ENCODE results near the gene COX6B2. TPM values are rescaled to one million over a fixed set of nuclear protein-coding genes. Genes with fewer than 3 reads are reported as not detected.
"Not testable (repeated sequence)": the region's sequence is repeated elsewhere in the genome, so short reads cannot be mapped to it uniquely, and the experiment has no call there.

Gene COX6B2
- total RNA-seq, 2 experiments from 2014 or later: 0.55 TPM; not detected in 1

- no peak for DNase-seq
- no peak for ATAC-seq (ENCODE audit: low read depth)
- peak overlapping the region; percentile 97 for H3K4me3 Mint-ChIP-seq
Observed at GRCh38 chr19:55339889-55340783, 14.4 kb downstream of the COX6B2 start.

GRCh38 chr19:55339105-55339888 lies 15.2 kb downstream of the COX6B2 start, which contains the start of gene KMT5C:
TSS of gene KMT5C (plus strand) at chr19:55339876. CDS start at chr19:55341937, 2,061 bp downstream.
- H3K27ac Mint-ChIP-seq: peak within 1 kb of the TSS; percentile 98
- POLR2A ChIA-PET: interaction anchor here (0.5 to 2.4 kb wide), 30 partner anchors 9 to 1968 kb away, joined by 3 to 28 read pairs (median 4); partner anchors contain the start of genes COX6B2, FIZ1, HSPBP1 and ISOC2
- no peaks in the 10 kb centered on the region for H3K9me3 Mint-ChIP-seq
- peaks cover 16% of the 10 kb centered on the region for H3K27me3 Mint-ChIP-seq
- H3K36me3 Mint-ChIP-seq: peaks cover 7% of the 10 kb centered on the region
- peaks cover 14% of the 10 kb centered on the region for H3K4me1 Mint-ChIP-seq
- DNase-seq (peak; percentile 99), ATAC-seq (ENCODE audit: low read depth) (peak; percentile 87)
- peak within 1 kb of the TSS; percentile 97 for H3K4me3 Mint-ChIP-seq

More at GRCh38 chr19:55339889-55340783, 14.4 kb downstream of the COX6B2 start:
- Mint-ChIP-seq H3K36me3 (peaks cover 7% of the 10 kb centered on the region), H3K9me3 (no peaks in the 10 kb centered on the region), H3K27ac (peak overlapping the region; percentile 98), H3K4me1 (peaks cover 14% of the 10 kb centered on the region), H3K27me3 (peaks cover 15% of the 10 kb centered on the region)
- POLR2A ChIA-PET: interaction anchor here (0.6 to 2.4 kb wide), 25 partner anchors 8 to 285 kb away, joined by 3 to 28 read pairs (median 6); partner anchors contain the start of genes COX6B2, HSPBP1, ISOC2 and NAT14

GRCh38 chr19:55336101-55336500 lies 18.4 kb downstream of the COX6B2 start:
- DNase-seq (no peak), ATAC-seq (ENCODE audit: low read depth) (no peak)
- no peaks in the 10 kb centered on the region for H3K9me3 Mint-ChIP-seq
- peaks cover 11% of the 10 kb centered on the region for H3K4me1 Mint-ChIP-seq
- H3K36me3 Mint-ChIP-seq: no peaks in the 10 kb centered on the region
- H3K27ac Mint-ChIP-seq: no peak overlapping the region
- POLR2A ChIA-PET: no interaction called here
- no peak overlapping the region for H3K4me3 Mint-ChIP-seq
- peaks cover 17% of the 10 kb centered on the region for H3K27me3 Mint-ChIP-seq

GRCh38 chr19:55333870-55334269 lies 20.6 kb downstream of the COX6B2 start:
- ATAC-seq (ENCODE audit: low read depth): no peak
- POLR2A ChIA-PET: no interaction called here
- Mint-ChIP-seq H3K9me3 (no peaks in the 10 kb centered on the region), H3K4me3 (no peak overlapping the region), H3K4me1 (peaks cover 5% of the 10 kb centered on the region), H3K27me3 (peaks cover 20% of the 10 kb centered on the region), H3K27ac (no peak overlapping the region), H3K36me3 (no peaks in the 10 kb centered on the region)
- DNase-seq: no peak

DNA sequence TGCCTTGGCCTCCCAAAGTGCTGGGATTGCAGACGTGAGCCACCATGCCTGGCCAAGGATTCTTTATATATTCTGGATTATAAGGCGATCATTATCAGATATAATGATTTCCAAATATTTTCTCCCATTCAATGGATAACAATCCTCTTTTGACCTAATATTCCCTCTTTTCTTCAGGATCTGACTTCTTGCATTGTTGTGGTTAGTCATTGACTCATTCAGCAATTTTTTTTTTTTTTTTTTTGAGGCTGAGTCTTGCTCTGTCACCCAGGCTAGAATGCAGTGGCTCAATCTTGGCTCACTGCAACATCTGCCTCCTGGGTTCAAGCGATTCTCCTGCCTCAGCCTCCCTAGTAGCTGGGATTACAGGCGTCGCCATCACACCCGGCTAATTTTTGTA lies 24.7 kb downstream of the COX6B2 start:
- H3K9me3 Mint-ChIP-seq; H3K4me3 Mint-ChIP-seq; H3K27ac Mint-ChIP-seq; ATAC-seq (ENCODE audit: low read depth); H3K27me3 Mint-ChIP-seq; H3K4me1 Mint-ChIP-seq; DNase-seq; H3K36me3 Mint-ChIP-seq: not testable (repeated sequence)
- POLR2A ChIA-PET: interaction anchor here (0.6 kb wide), 1 partner anchor 12 kb away, joined by 6 read pairs; no protein-coding TSS in a partner anchor

DNA sequence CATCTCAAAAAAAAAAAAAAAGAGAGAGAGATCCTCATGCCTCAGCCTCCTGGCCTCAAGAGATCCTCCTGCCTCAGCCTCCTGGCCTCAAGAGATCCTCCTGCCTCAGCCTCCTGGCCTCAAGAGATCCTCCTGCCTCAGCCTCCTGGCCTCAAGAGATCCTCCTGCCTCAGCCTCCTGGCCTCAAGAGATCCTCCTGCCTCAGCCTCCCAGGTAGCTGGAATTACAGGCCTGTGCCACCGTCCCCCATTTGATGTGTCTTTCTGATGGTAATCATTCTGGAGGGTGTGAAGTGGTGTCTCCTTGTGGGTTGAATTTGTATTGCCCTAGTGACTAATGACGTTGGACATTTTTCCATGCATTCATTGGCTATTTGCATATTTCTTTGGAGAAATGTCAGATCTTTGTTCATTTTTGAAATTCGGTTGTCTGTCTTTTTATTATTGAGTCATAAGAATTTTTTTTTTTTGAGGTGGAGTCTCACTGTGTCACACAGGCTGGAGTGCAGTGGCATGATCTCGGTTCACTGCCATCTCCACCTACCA lies 25.7 kb downstream of the COX6B2 start:
- H3K4me3 Mint-ChIP-seq; H3K36me3 Mint-ChIP-seq; H3K9me3 Mint-ChIP-seq; H3K4me1 Mint-ChIP-seq; H3K27me3 Mint-ChIP-seq; DNase-seq; H3K27ac Mint-ChIP-seq; POLR2A ChIA-PET; ATAC-seq (ENCODE audit: low read depth): not testable (repeated sequence)

- ATAC-seq (ENCODE audit: low read depth) (peak; percentile 53), DNase-seq (no peak)
- peaks cover 19% of the 10 kb centered on the region for H3K27me3 Mint-ChIP-seq
- H3K4me1 Mint-ChIP-seq: peaks cover 9% of the 10 kb centered on the region
- H3K4me3 Mint-ChIP-seq: no peak within 1 kb of the TSS
- H3K36me3 Mint-ChIP-seq: no peaks in the 10 kb centered on the region
- H3K27ac Mint-ChIP-seq: no peak within 1 kb of the TSS
- H3K9me3 Mint-ChIP-seq: no peaks in the 10 kb centered on the region
- POLR2A ChIA-PET: interaction anchor here (1.0 to 1.6 kb wide), 2 partner anchors 14 to 23 kb away, joined by 3 to 8 read pairs; partner anchors contain the start of gene KMT5C
Observed at GRCh38 chr19:55325172-55325571, 29.3 kb downstream of the COX6B2 start, which contains the start of gene TMEM150B. TSS of gene TMEM150B (minus strand) at chr19:55325341. CDS start at chr19:55321036, 4,305 bp downstream.

GRCh38 chr19:55324662-55325061 lies 29.9 kb downstream of the COX6B2 start:
- POLR2A ChIA-PET: interaction anchor here (1.0 to 1.6 kb wide), 2 partner anchors 14 to 23 kb away, joined by 3 to 8 read pairs; partner anchors contain the start of gene KMT5C
- H3K27me3 Mint-ChIP-seq: peaks cover 21% of the 10 kb centered on the region

GRCh38 chr19:55322204-55322885 lies 32.2 kb downstream of the COX6B2 start:
- DNase-seq: no peak
- no peak for ATAC-seq (ENCODE audit: low read depth)
- peaks cover 15% of the 10 kb centered on the region for H3K27me3 Mint-ChIP-seq
- no peaks in the 10 kb centered on the region for H3K36me3 Mint-ChIP-seq
- POLR2A ChIA-PET: interaction anchor here (1.3 kb wide), 1 partner anchor 21 kb away, joined by 5 read pairs; no protein-coding TSS in a partner anchor
- no peak overlapping the region for H3K4me3 Mint-ChIP-seq
- no peaks in the 10 kb centered on the region for H3K9me3 Mint-ChIP-seq
- H3K27ac Mint-ChIP-seq: no peak overlapping the region
- peaks cover 9% of the 10 kb centered on the region for H3K4me1 Mint-ChIP-seq

More at GRCh38 chr19:55324662-55325061, 29.9 kb downstream of the COX6B2 start:
- Mint-ChIP-seq H3K36me3 (no peaks in the 10 kb centered on the region), H3K4me3 (no peak overlapping the region), H3K4me1 (peaks cover 9% of the 10 kb centered on the region), H3K9me3 (no peaks in the 10 kb centered on the region), H3K27ac (no peak overlapping the region)
- DNase-seq: no peak
- no peak for ATAC-seq (ENCODE audit: low read depth)

GRCh38 chr19:55321466-55322137 lies 32.9 kb downstream of the COX6B2 start:
- H3K4me1 Mint-ChIP-seq: peaks cover 9% of the 10 kb centered on the region
- no peaks in the 10 kb centered on the region for H3K9me3 Mint-ChIP-seq
- H3K27me3 Mint-ChIP-seq: peaks cover 15% of the 10 kb centered on the region
- no peak overlapping the region for H3K4me3 Mint-ChIP-seq
- POLR2A ChIA-PET: no interaction called here
- H3K36me3 Mint-ChIP-seq: no peaks in the 10 kb centered on the region
- no peak overlapping the region for H3K27ac Mint-ChIP-seq
- DNase-seq (no peak), ATAC-seq (ENCODE audit: low read depth) (no peak)

GRCh38 chr19:55320844-55321419 lies 33.6 kb downstream of the COX6B2 start:
- POLR2A ChIA-PET: no interaction called here
- DNase-seq (no peak), ATAC-seq (ENCODE audit: low read depth) (no peak)
- H3K4me1 Mint-ChIP-seq: peaks cover 9% of the 10 kb centered on the region
- H3K27me3 Mint-ChIP-seq: peaks cover 15% of the 10 kb centered on the region
- no peaks in the 10 kb centered on the region for H3K36me3 Mint-ChIP-seq
- no peak overlapping the region for H3K27ac Mint-ChIP-seq
- H3K4me3 Mint-ChIP-seq: no peak overlapping the region
- H3K9me3 Mint-ChIP-seq: no peaks in the 10 kb centered on the region

DNA sequence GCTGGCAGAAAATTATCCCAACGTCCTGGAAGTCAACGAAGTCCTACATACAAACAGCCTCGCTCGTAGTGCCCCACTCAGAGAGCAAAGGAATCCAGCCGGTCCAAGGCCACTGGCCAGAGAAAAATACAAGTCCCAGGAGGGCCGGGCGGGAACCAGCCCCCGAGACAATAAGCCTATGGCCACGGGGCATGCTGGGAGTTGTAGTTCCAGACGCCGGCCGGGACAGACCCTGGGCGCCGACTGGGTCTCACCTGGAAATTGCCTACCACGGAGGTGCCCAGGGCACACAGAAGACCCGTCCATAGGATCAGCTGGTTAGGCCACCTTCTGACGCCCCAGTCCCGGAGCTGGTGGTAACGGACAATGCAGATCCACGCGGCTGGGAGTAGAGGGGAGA lies 34.7 kb downstream of the COX6B2 start:
- no peaks in the 10 kb centered on the region for H3K9me3 Mint-ChIP-seq
- ATAC-seq (ENCODE audit: low read depth) (no peak), DNase-seq (no peak)
- POLR2A ChIA-PET: no interaction called here
- H3K4me1 Mint-ChIP-seq: peaks cover 6% of the 10 kb centered on the region
- H3K27me3 Mint-ChIP-seq: peaks cover 15% of the 10 kb centered on the region
- no peak overlapping the region for H3K27ac Mint-ChIP-seq
- H3K4me3 Mint-ChIP-seq: no peak overlapping the region
- no peaks in the 10 kb centered on the region for H3K36me3 Mint-ChIP-seq

Data from activated naive CD8-positive, alpha-beta T cell treated with anti-CD3 and anti-CD28 coated beads, Interleukin-2, amount 10 ng/mL, durations not matched to agents 7 days and 5 days (primary cell).